CD4-positive, alpha-beta T cell treated with Interleukin-15 for 4 hours (primary cell): ENCODE measurements around the gene PRSS35.
A peak's percentile ranks its signal among the peaks of the same experiment; 100 is the strongest.
"Not testable (repeated sequence)": the region's sequence is repeated elsewhere in the genome, so short reads cannot be mapped to it uniquely, and the experiment has no call there.

Experiments used
- DNase-seq: peaks from one replicate; pipeline ENCODE4 v3.0.0-alpha.2; 2020; ENCODE audit warnings: low spot score

The PRSS35 gene

GRCh38 chr6:83511901-83512681 lies at the start of gene PRSS35:
Gene PRSS35 (plus strand): TSS chr6:83512534. CDS start chr6:83523442, 10,908 bp downstream.
- DNase-seq: no peak

DNA sequence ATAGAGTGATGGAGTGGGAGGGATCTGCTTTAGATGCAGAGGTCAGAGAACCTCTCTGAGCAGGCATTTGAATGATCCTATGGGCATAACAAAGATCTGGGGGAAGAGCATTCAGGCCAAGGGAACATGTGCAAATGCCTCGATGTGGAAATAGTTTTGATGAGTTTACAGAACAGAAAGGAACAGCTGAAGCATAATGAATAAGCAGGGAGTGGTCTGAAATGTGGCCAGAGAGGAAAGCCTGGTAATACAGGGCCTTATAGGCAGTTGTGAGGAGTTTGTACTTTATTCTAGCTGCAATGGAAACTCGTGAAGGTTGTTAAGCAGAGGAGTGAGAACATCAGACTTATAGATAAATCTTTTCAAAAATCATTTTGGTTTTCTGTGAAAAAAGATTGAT lies 48.4 kb upstream of the PRSS35 start:
- no peak for DNase-seq

DNA sequence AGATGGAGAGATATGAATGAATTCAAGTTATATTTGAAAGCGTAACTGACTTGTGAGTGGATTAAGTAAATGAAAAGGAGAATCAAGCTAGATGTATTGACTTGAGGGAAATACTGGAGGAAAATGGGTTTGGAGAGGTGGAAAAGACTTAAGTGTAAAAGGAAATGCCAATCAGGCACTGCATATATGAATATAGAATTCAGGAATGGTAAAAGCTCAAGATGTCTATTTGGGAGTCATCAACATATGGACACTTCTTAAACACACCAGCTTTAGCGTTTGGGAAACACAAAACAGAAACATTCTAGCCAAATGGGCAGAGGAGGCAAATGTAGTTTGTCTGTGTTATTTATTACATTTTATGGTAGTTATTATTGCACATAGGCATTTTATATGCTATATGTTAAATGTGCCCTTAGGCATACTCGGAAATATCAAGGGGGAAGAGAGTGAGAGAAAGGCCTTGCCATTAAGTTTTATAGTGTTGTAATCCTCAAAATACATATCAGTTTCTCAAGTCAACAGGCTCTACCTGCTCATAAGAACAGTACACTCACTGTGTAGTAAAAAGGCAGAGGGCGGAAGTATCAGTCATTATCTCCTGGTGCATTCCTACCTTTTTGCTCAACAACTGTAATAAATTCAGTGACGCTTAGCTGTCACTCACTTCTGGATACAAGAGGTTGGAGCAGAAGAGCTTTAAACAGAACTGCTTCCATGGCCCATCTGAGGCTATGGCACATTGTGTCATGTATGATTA lies 47.8 kb upstream of the PRSS35 start:
- DNase-seq: no peak

DNA sequence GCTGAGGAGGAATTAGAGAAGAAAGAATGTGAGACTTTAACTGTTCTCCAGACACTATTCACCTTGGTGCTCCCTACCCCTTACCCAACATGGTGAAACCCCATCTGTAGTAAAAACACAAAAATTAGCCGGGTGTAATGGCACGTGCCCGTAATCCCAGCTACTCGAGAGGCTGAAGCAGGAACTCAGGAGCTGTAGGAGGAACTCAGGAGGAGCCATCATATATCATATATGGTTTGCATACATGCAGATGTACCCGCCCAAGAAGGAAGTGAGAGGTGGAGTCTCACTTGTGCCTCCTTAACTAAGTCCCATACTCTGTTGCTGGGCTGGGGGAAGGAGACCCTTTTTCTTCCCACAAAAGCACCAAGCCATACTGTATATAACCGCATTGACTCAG lies 46.0 kb upstream of the PRSS35 start:
- DNase-seq: no peak

GRCh38 chr6:83467620-83468036 lies 44.7 kb upstream of the PRSS35 start:
- peak; percentile 2 for DNase-seq

DNA sequence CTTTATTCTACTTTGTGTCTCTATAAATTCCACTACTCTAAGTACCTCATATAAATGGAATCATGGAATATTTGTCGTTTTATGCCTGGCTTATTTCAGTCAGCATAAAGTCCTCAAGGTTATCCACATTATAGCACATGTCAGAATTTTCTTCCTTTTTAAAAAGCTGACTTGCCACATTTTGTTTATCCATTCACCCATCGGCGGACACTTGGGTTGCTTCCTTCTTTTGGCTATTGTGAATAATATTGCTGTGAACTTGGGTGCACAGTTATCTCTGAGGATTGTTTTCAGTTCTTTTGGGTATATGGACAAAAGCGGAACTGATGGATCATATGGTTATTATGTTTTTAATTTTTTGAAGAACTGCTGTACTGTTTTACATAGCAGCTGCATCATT lies 42.3 kb upstream of the PRSS35 start:
- no peak for DNase-seq

GRCh38 chr6:83470587-83470986 lies 41.7 kb upstream of the PRSS35 start:
- no peak for DNase-seq

DNA sequence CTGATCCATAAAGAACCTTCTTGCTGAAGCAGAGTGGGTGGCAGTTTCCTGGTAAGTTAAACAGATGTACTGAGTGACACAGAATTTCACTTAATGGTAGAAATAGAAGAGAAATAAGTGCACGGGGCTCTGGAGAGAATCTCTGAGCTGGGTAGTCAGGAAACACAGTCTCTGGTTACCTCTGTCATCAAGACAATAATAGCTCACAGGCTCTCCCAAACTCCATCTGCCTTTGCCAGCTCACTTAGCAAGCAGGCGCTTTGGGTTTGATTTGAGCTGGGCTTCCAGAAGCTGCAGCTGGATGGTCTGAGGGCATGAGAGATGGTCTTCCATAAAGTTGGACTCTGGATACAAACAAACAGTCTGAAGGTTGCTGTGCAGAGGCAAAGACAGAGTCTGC lies 39.6 kb upstream of the PRSS35 start:
- no peak for DNase-seq

GRCh38 chr6:83474309-83474708 lies 38.0 kb upstream of the PRSS35 start:
- no peak for DNase-seq

DNA sequence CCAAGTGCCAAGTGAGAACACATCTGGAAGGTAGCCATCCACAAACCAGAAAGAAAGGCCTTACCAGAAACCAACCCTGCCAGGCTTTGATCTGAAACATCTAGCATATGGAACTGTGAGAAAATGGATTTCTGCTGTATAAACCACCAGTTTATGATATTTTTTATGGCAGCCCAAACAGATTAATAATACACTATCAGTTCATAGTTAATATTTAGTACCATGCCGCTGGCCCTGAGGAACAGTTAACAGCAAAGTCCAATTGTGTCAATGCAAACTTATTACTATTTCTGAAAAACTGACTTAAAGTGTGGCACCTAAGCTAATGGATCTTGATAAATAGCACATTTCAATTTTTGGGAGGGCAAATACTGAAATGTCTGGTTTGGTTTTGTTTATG lies 35.4 kb upstream of the PRSS35 start:
- DNase-seq: no peak

GRCh38 chr6:83479389-83479788 lies 32.9 kb upstream of the PRSS35 start:
- no peak for DNase-seq

GRCh38 chr6:83480470-83480869 lies 31.9 kb upstream of the PRSS35 start:
- no peak for DNase-seq

- not testable (repeated sequence) for DNase-seq
These were observed 30.4 kb upstream of the PRSS35 start for GRCh38 chr6:83481938-83482337.

- DNase-seq: no peak
These were observed 23.9 kb upstream of the PRSS35 start for GRCh38 chr6:83488448-83488847.

DNA sequence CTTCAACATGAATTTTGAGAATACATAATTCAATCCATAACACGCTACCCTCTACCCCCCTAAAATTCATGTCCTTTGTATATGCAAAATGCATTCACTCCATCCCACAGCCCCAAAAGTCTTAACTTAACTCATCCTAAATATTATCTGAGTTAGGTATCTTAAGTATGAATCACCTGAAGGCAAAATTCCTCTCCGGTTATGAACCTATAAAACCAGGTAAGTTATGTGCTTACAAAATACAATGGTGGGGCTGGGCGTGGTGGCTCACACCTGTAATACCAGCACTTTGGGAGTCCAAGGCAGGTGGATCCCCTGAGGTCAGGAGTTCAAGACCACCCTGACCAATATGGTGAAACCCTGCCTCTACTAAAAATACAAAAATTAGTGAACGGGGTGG lies 23.5 kb upstream of the PRSS35 start:
- DNase-seq: no peak

DNA sequence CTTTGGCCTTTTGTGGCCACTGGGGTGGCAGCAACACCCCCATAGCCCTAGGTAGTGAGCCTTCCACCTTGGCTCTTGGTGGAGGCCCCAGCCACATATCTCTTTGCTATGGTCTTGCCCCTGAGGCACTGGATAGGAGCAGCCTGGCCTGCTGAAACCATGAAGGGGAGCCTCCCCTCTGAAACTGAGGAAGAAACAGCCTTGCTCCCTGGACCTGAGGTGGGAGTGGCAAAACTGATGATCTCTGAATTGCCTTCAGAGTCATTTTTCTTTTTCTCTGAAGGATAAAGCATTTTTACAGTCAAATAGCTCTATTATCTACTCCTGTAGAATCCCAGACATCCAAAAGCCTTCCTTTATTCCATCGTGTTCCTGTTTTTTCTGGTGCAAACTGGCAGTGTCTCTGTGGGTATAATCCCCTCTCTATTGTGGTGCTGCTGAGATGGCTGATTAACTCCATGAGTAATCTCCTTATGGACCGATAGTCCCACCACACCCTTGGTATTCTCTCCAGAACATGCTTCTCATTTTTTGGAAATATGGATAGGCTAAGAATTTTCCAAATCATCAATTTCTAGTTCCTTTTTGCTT lies 22.0 kb upstream of the PRSS35 start:
- DNase-seq: no peak

GRCh38 chr6:83505356-83505755 lies 7.0 kb upstream of the PRSS35 start:
- DNase-seq: no peak

DNA sequence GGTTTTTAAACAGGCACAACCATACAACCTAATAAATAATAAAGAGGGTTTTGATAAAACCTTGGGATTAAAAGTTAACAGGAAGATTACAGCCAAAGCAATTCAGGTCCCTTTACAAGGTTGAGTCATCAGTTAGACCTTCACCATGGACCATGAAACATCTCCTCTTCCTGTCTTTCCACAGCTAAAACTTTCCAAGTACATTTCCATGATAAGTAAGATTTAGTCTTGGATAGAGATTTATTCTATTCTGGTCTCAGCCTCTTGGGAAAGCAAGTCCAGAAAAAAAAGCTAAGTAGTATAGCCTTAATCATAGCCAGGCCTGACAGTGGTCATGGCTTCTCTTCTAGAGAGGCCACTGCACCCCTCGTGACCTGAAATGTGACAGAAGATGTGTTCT lies 2.9 kb upstream of the PRSS35 start:
- no peak for DNase-seq

- DNase-seq: no peak
These were observed 1.5 kb upstream of the PRSS35 start for GRCh38 chr6:83510791-83511190.

DNA sequence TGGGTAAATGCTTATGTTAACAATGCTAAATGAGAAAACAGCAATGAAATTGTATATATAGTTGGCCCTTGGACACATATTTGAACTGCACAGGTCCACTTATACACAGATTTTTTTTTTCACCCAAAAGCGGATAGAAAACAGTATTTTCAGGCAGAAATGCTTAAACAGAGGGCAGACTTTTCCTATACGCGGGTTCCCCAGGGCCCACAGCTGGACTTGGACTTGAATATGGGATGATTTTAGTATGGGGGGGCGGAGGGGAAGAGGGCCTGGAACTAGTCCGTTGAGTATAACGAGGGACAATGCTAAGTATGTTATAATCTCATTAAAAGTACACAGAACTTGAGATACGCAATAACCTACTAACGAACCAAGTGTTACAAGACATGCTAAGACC lies 1.1 kb upstream of the PRSS35 start:
- no peak for DNase-seq

DNA sequence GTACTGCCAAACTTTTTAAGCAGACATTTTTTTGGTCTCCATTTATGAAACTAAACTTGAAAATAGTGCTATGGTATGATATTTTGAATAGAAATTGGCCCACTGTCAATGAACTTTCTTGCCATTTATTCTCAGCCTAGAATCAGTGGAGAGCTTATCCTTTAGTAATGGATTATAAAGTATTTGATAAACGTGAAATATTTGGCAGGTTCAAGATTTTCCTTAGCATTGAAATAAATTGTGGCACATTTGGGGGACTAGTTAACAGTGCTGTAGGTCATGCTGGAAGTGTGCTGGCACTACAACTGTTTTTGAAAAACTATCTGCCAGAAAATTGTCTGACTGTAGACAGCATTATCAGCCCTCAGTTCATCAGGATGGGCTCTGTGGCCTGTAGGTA lies 2.1 kb downstream of the PRSS35 start:
- no peak for DNase-seq

DNA sequence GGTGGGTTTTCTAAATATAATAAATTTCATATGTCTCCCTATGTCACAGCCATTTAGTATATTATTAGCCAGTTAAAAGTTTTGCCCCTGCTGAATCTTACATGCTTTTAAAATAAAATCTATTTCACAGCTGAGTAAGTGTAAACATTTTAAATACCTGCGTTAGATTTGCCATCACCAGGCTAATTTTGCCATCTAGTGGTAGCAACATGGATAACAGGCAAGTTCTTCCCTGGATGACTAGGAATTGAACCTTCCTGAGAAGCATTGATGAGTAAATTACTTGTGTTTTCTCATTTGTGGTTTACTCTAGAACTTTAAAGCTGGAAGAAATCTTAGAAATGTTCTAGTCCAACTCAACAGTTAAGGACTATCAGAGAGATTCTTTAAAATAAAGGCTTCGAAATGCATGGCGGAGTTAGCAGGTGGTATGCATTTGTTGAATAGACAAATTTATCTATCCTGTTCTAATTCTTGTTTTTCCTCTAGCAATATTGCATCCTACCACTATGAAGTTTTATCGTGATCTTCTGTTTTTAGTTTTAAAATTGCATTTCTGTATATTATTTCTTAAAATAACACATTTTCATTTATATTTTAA lies 2.6 kb downstream of the PRSS35 start:
- peak; percentile 43 for DNase-seq

DNA sequence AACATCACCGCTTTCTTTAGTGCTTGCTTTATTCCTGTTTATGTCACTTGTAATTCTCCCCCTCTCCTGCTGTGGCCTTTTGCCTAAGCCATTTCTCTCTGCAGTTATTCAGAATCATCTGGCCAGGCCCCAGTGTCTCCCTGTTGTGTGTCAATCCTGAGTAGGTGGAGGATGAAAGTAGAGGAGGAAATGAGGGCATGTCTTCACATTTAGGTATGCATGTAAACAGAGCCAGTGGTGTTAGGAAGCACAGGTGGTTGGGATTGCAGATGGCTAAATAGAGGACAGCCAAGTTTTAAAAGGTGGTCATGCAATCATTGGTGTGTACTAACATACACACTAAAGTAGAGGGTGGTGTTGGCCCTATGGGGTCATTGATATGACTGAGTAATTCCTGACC lies 5.2 kb downstream of the PRSS35 start:
- DNase-seq: no peak
